ENCODE results near the gene ROR1. TPM values are rescaled to one million over a fixed set of nuclear protein-coding genes. Genes with fewer than 3 reads are reported as not detected.

Gene ROR1
- total and polyA plus RNA-seq, 2 of the 4 experiments (the other 2 are of a cell fraction): 4.4 to 10.0 TPM

GRCh38 chr1:63984257-63984929 is 210.6 kb downstream of the ROR1 start:
- Histone ChIP-seq H3K9me3 (ENCODE audit: control insufficient read depth, insufficient read depth, low read length) (no peaks in the 10 kb centered on the region), H2AK9ac (replicated peaks; ENCODE audit: low read depth, low read length, poor library complexity) (no peak overlapping the region), H3K23ac (ENCODE audit: low read depth, low read length) (no peak overlapping the region), H3K4me2 (ENCODE audit: low read depth, low read length) (no peak overlapping the region), H4K8ac (ENCODE audit: low read depth in 2 of 2, low read length in 2 of 2) (no peak overlapping the region), H3K27ac (ENCODE audit: insufficient read depth, low read length) (no peak overlapping the region), H3K79me1 (ENCODE audit: low read depth in 1 of 2, low read length in 2 of 2) (no peaks in the 10 kb centered on the region), H4K20me1 (ENCODE audit: insufficient read depth, low read length) (no peaks in the 10 kb centered on the region), H2BK15ac (ENCODE audit: low read depth, low read length) (no peak overlapping the region), H3K9me1 (ENCODE audit: insufficient read depth, low read length) (no peaks in the 10 kb centered on the region), H3K4me1 (ENCODE audit: control insufficient read depth, insufficient read depth, low read length) (peaks cover 5% of the 10 kb centered on the region), H3K4ac (ENCODE audit: low read depth, low read length) (no peak overlapping the region), H3K18ac (ENCODE audit: low read depth, low read length) (no peak overlapping the region), H2BK120ac (ENCODE audit: low read depth, low read length) (no peak overlapping the region), H3K9ac (ENCODE audit: low read depth, low read length) (no peak overlapping the region), H2AFZ (replicated peaks; ENCODE audit: low read length, poor library complexity) (no peak overlapping the region), H3K14ac (replicated peaks; ENCODE audit: low read depth, low read length) (no peak overlapping the region), H4K5ac (ENCODE audit: low read depth, low read length) (no peak overlapping the region), H4K91ac (ENCODE audit: insufficient read depth, low read depth, low read length) (no peak overlapping the region), H2BK5ac (ENCODE audit: low read depth, low read length, poor library complexity, severe bottlenecking) (no peak overlapping the region), H2BK20ac (ENCODE audit: low read depth, low read length) (no peak overlapping the region), H3K56ac (ENCODE audit: extremely low read depth, insufficient read depth, low read length) (no peak overlapping the region), H2AK5ac (ENCODE audit: low read depth, low read length) (no peak overlapping the region), H3K27me3 (ENCODE audit: control insufficient read depth, insufficient read depth, low read length) (no peaks in the 10 kb centered on the region), H3K36me3 (ENCODE audit: control insufficient read depth, insufficient read depth, low read length) (no peaks in the 10 kb centered on the region), H3K4me3 (ENCODE audit: insufficient read depth, low read depth, low read length) (no peak overlapping the region)
- ChIA-PET POLR2A (ENCODE audit: unreplicated experiment) (no interaction called here), CTCF (interaction anchor here (0.5 to 0.9 kb wide), 4 partner anchors 9 to 292 kb away, joined by 3 read pairs; no protein-coding TSS in a partner anchor)
- DNase-seq (peak; percentile 22), ATAC-seq (ENCODE audit: low read depth) (peak; percentile 33; the same call in 1 of the 2 replicates)
- dilution Hi-C loops (cut with HindIII; ENCODE audit: low sequenced_read_pairs, unreplicated experiment): no loop called here
- BruUV-seq (replicated peaks): no TSS peak
- intact Hi-C loops (cut with micrococcal nuclease): no loop called here
- WGBS, 2 experiments (ENCODE audit: extremely low coverage in 2 of 2, insufficient read length in 1 of 2): no CpG with 5 or more reads among the region's 4 CpGs
- in situ Hi-C loops (cut with MboI; ENCODE audit: low sequenced_read_pairs): no loop called here
- TF ChIP-seq FOS (IDR thresholded peaks at IDR 0.05; ENCODE audit: low read depth, low read length) (no peak), NFE2L2 (IDR thresholded peaks at IDR 0.05; ENCODE audit: low read depth, low read length) (no peak), ELK1 (IDR thresholded peaks at IDR 0.05; ENCODE audit: borderline replicate concordance, low read depth, low read length) (no peak), RCOR1 (IDR thresholded peaks at IDR 0.05; ENCODE audit: insufficient replicate concordance, low read length) (no peak), CEBPB (IDR thresholded peaks at IDR 0.05; ENCODE audit: low read depth, low read length) (no peak), POLR2A (IDR thresholded peaks at IDR 0.05; ENCODE audit: low read depth, low read length) (no peak), MXI1 (IDR thresholded peaks at IDR 0.05; ENCODE audit: borderline replicate concordance, low read depth, low read length) (no peak), USF2 (IDR thresholded peaks at IDR 0.05; ENCODE audit: low read depth, low read length) (no peak), BHLHE40 (IDR thresholded peaks at IDR 0.05; ENCODE audit: low read depth, low read length) (no peak), CTCF (conservative IDR thresholded peaks at IDR 0.05; ENCODE audit: low read depth, low read length) (no peak), SMC3 (IDR thresholded peaks at IDR 0.05; ENCODE audit: low read depth, low read length) (no peak)
